Gastroesophageal sphincter (tissue), 3 donors: Measurements from ENCODE around the gene MSANTD4.

Experiments used
- POLR2A ChIP-seq, 2 donors: fragments of 450-650 bp; IDR thresholded peaks; one replicate each; pipeline ENCODE4 v1.6.1; 2017; ENCODE audit warnings: antibody characterized with exemption in 2 of 2, mild to moderate bottlenecking in 2 of 2, moderate library complexity in 1 of 2
- TF ChIP-seq, protein P1 (sequence below), 4 experiments: fragments of 200-600 bp in 2 of 4; fragments of 450-650 bp in 2 of 4; sonication (generic) in 1 of 4; IDR thresholded peaks; one replicate each; pipeline ENCODE4 v1.5.1; 2017 to 2019; ENCODE audit warnings: antibody characterized with exemption in 4 of 4, mild to moderate bottlenecking in 2 of 4, moderate library complexity in 2 of 4

DNA sequence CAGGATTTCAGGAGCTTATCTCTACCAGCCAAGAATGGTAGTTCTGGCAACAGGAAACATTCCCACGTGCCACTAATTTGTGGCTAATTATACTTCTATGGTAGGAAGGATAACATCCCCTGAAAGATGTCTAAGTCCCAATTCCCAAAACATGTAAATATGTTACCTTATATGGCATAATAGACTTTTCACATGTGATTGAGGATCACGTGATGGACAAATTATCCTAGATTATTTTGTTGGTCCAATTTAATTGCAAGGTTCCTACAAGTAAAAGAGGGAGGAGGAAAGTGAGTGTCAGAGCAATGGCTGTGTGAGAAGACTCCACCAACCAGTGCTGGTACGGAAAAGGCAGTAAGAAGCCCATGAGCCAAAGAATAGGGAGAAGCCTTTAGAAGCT lies 9.9 kb upstream of the MSANTD4 start:
- TF ChIP-seq, protein P1, sequence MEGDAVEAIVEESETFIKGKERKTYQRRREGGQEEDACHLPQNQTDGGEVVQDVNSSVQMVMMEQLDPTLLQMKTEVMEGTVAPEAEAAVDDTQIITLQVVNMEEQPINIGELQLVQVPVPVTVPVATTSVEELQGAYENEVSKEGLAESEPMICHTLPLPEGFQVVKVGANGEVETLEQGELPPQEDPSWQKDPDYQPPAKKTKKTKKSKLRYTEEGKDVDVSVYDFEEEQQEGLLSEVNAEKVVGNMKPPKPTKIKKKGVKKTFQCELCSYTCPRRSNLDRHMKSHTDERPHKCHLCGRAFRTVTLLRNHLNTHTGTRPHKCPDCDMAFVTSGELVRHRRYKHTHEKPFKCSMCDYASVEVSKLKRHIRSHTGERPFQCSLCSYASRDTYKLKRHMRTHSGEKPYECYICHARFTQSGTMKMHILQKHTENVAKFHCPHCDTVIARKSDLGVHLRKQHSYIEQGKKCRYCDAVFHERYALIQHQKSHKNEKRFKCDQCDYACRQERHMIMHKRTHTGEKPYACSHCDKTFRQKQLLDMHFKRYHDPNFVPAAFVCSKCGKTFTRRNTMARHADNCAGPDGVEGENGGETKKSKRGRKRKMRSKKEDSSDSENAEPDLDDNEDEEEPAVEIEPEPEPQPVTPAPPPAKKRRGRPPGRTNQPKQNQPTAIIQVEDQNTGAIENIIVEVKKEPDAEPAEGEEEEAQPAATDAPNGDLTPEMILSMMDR (IDR thresholded peaks at IDR 0.05) = no peak
- no peak for TF ChIP-seq POLR2A (IDR thresholded peaks at IDR 0.05)
